Muscle of leg (tissue), 11 donors: ENCODE results near the gene ETNK2. TPM values are rescaled to one million over a fixed set of nuclear protein-coding genes. Genes with fewer than 3 reads are reported as not detected.

Experiments used
- DNase-seq: peaks from one replicate; pipeline ENCODE4 v3.0.0; 2013
- H3K27ac ChIP-seq: one replicate; pipeline ENCODE4 v1.5.1; 2013; ENCODE audit warnings: mild to moderate bottlenecking, low read length, control low read depth
- H3K27me3 ChIP-seq: one replicate; pipeline ENCODE4 v1.6.1; 2013; ENCODE audit warnings: low read length; ENCODE audit not compliant: control insufficient read depth, insufficient read depth
- H3K36me3 ChIP-seq: one replicate; pipeline ENCODE4 v1.6.1; 2013; ENCODE audit warnings: low read length; ENCODE audit not compliant: control insufficient read depth, insufficient read depth
- H3K4me1 ChIP-seq: one replicate; pipeline ENCODE4 v1.6.1; 2013; ENCODE audit warnings: low read length; ENCODE audit not compliant: control insufficient read depth, insufficient read depth
- H3K4me3 ChIP-seq: one replicate; pipeline ENCODE4 v1.5.1; 2013; ENCODE audit warnings: low read length, control low read depth
- H3K9me3 ChIP-seq: replicated peaks from 2 replicates; pipeline ENCODE4 v1.6.1; 2013; ENCODE audit warnings: low read depth, low read length; ENCODE audit not compliant: control insufficient read depth
- WGBS: methylation state at CpG from one replicate; pipeline ENCODE4 v1.1.5; 2013; ENCODE audit warnings: missing lambda C conversion rate; ENCODE audit not compliant: insufficient coverage; 5-methylcytosine and 5-hydroxymethylcytosine counted together
- polyA plus RNA-seq, 8 donors: library from polyadenylated mRNA; unstranded; fragments of 120-200 nt; gene quantifications; one replicate each; pipeline versions ENCODE4 v1.2.1 to v1.2.3, GENCODE V29; 2013; ENCODE audit warnings: inconsistent platforms in 1 of 8, low replicate concordance in 1 of 8; ENCODE audit not compliant: insufficient read length in 8 of 8, insufficient read depth in 1 of 8
- total RNA-seq: library from RNA; stranded (reverse); fragments of 120-200 nt; gene quantifications from one replicate; pipeline ENCODE4 v1.2.4, GENCODE V29; 2013

ETNK2 gene
- total and polyA plus RNA-seq, 9 donors: 2.1 to 6.1 (median 3.7) TPM

GRCh38 chr1:204177133-204177532, 25.3 kb upstream of the ETNK2 start:
- no peaks in the 10 kb centered on the region for H3K9me3 ChIP-seq
- DNase-seq: no peak
- no peaks in the 10 kb centered on the region for H3K36me3 ChIP-seq
- H3K27me3 ChIP-seq: peaks cover 22% of the 10 kb centered on the region
- no peaks in the 10 kb centered on the region for H3K4me1 ChIP-seq
- no peak overlapping the region for H3K4me3 ChIP-seq
- H3K27ac ChIP-seq: no peak overlapping the region
- WGBS: 45% methylated on average over 4 of the region's 4 CpGs

- WGBS: 100% methylated on average over 1 of the region's 5 CpGs
- no peaks in the 10 kb centered on the region for H3K36me3 ChIP-seq
- H3K4me3 ChIP-seq: no peak overlapping the region
- H3K27ac ChIP-seq: no peak overlapping the region
- no peak for DNase-seq
- peaks cover 22% of the 10 kb centered on the region for H3K27me3 ChIP-seq
- no peaks in the 10 kb centered on the region for H3K4me1 ChIP-seq
- no peaks in the 10 kb centered on the region for H3K9me3 ChIP-seq
Measured at GRCh38 chr1:204176049-204176448, 24.2 kb upstream of the ETNK2 start.

- WGBS: 68% methylated on average over 3 of the region's 3 CpGs
- no peaks in the 10 kb centered on the region for H3K4me1 ChIP-seq
- no peak overlapping the region for H3K27ac ChIP-seq
- peaks cover 22% of the 10 kb centered on the region for H3K27me3 ChIP-seq
- no peaks in the 10 kb centered on the region for H3K9me3 ChIP-seq
- no peak overlapping the region for H3K4me3 ChIP-seq
- no peak for DNase-seq
- H3K36me3 ChIP-seq: no peaks in the 10 kb centered on the region
Measured at GRCh38 chr1:204174958-204175357, 23.1 kb upstream of the ETNK2 start.

GRCh38 chr1:204172404-204173029, 20.7 kb upstream of the ETNK2 start:
- peaks cover 14% of the 10 kb centered on the region for H3K27me3 ChIP-seq
- no peaks in the 10 kb centered on the region for H3K4me1 ChIP-seq
- no peak for DNase-seq
- no peak overlapping the region for H3K27ac ChIP-seq
- no peaks in the 10 kb centered on the region for H3K36me3 ChIP-seq
- WGBS: no CpG with 5 or more reads among the region's 2 CpGs
- no peaks in the 10 kb centered on the region for H3K9me3 ChIP-seq
- no peak overlapping the region for H3K4me3 ChIP-seq

GRCh38 chr1:204171751-204172178, 19.9 kb upstream of the ETNK2 start:
- Histone ChIP-seq H3K36me3 (no peaks in the 10 kb centered on the region), H3K27ac (no peak overlapping the region), H3K9me3 (no peaks in the 10 kb centered on the region), H3K4me1 (no peaks in the 10 kb centered on the region), H3K27me3 (peaks cover 10% of the 10 kb centered on the region), H3K4me3 (no peak overlapping the region)
- no peak for DNase-seq
- WGBS: no CpG with 5 or more reads among the region's 4 CpGs

- Histone ChIP-seq H3K36me3 (no peaks in the 10 kb centered on the region), H3K4me3 (no peak overlapping the region), H3K27me3 (peaks cover 7% of the 10 kb centered on the region), H3K4me1 (no peaks in the 10 kb centered on the region), H3K9me3 (no peaks in the 10 kb centered on the region), H3K27ac (no peak overlapping the region)
- WGBS: 86% methylated on average over 1 of the region's 3 CpGs
- DNase-seq: no peak
Measured at GRCh38 chr1:204170494-204171155, 18.8 kb upstream of the ETNK2 start.

- peaks cover 4% of the 10 kb centered on the region for H3K27me3 ChIP-seq
- H3K9me3 ChIP-seq: no peaks in the 10 kb centered on the region
- no peak overlapping the region for H3K4me3 ChIP-seq
- no peak for DNase-seq
- no peak overlapping the region for H3K27ac ChIP-seq
- no peaks in the 10 kb centered on the region for H3K36me3 ChIP-seq
- WGBS: 100% methylated on average over 1 of the region's 4 CpGs
- no peaks in the 10 kb centered on the region for H3K4me1 ChIP-seq
Measured at GRCh38 chr1:204169858-204170257, 18.0 kb upstream of the ETNK2 start.

GRCh38 chr1:204167730-204168129, 15.9 kb upstream of the ETNK2 start:
- H3K9me3 ChIP-seq: no peaks in the 10 kb centered on the region
- H3K4me1 ChIP-seq: peaks cover 2% of the 10 kb centered on the region
- no peaks in the 10 kb centered on the region for H3K36me3 ChIP-seq
- no peak for DNase-seq
- H3K4me3 ChIP-seq: no peak overlapping the region
- 95% methylated on average over 2 of the region's 5 CpGs for WGBS
- H3K27me3 ChIP-seq: peaks cover 4% of the 10 kb centered on the region
- H3K27ac ChIP-seq: no peak overlapping the region

- Histone ChIP-seq H3K9me3 (no peaks in the 10 kb centered on the region), H3K4me3 (no peak within 1 kb of the TSS), H3K36me3 (no peaks in the 10 kb centered on the region), H3K27me3 (peaks cover 12% of the 10 kb centered on the region), H3K4me1 (peaks cover 7% of the 10 kb centered on the region), H3K27ac (no peak within 1 kb of the TSS)
- 32% methylated on average over 4 of the region's 5 CpGs for WGBS
- no peak for DNase-seq
Measured at GRCh38 chr1:204166219-204166618, 14.4 kb upstream of the ETNK2 start, which contains the start of gene REN. Gene REN, minus strand, starts transcription at chr1:204166337. Its CDS starts 44 bp downstream, at chr1:204166293.

GRCh38 chr1:204162494-204163074, 10.7 kb upstream of the ETNK2 start:
- Histone ChIP-seq H3K4me1 (peaks cover 7% of the 10 kb centered on the region), H3K9me3 (no peaks in the 10 kb centered on the region), H3K27me3 (peaks cover 18% of the 10 kb centered on the region), H3K27ac (no peak overlapping the region), H3K4me3 (no peak overlapping the region), H3K36me3 (no peaks in the 10 kb centered on the region)
- peak; percentile 74 for DNase-seq
- 0% methylated on average over 6 of the region's 7 CpGs for WGBS
